ENCODE results near the gene SPIC.

The SPIC gene

DNA sequence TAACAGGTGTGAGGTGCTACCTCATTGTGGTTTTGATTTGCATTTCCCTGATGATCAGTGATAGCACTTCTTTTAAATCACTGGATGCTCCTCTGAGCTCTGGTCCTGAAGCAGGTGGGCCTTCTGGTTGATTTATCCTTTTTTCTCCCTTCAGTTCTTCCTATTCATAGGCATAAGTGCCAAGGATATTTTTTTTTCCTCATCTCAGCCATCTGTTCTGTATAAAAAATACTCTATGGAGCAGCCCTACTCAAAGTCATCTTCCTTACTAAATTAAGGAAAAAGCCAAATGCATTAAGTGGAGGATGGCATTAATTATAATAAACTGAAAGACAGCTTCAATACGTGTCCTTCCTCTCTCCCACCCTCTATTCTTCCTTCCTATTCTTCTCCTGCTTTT lies 18.4 kb downstream of the SPIC start (continued):
- TF ChIP-seq ZNF70 (CRISPR knock-in tag; IDR thresholded peaks at IDR 0.05) (no peak), TOX (CRISPR knock-in tag; IDR thresholded peaks at IDR 0.05; ENCODE audit: borderline replicate concordance) (no peak)

DNA sequence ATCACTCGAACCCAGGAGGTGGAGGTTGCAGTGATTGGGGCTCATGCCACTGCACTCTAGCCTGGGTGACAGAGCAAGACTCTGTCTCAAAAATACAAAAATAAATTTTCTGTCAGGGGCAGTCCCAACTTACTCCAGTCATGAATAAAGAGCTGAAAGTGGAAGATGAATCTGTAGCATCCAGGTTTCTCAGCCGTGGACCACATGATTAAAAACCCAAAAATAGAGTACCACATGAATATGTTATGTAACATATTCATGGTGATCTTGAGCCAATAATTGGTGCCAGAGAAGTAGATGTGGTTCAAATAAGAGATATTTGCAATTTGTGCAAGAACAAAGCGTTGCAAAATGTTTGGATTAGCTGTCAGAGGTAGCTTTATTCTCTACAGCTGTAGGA lies 23.1 kb downstream of the SPIC start:
- ATAC-seq, result no peak
- TF ChIP-seq ZNF70 (CRISPR knock-in tag; IDR thresholded peaks at IDR 0.05), result no peak
- TF ChIP-seq OSR1 (CRISPR knock-in tag; IDR thresholded peaks at IDR 0.05), result no peak
- TF ChIP-seq CSDC2 (CRISPR knock-in tag; IDR thresholded peaks at IDR 0.05), result no peak
- TF ChIP-seq, protein P1, sequence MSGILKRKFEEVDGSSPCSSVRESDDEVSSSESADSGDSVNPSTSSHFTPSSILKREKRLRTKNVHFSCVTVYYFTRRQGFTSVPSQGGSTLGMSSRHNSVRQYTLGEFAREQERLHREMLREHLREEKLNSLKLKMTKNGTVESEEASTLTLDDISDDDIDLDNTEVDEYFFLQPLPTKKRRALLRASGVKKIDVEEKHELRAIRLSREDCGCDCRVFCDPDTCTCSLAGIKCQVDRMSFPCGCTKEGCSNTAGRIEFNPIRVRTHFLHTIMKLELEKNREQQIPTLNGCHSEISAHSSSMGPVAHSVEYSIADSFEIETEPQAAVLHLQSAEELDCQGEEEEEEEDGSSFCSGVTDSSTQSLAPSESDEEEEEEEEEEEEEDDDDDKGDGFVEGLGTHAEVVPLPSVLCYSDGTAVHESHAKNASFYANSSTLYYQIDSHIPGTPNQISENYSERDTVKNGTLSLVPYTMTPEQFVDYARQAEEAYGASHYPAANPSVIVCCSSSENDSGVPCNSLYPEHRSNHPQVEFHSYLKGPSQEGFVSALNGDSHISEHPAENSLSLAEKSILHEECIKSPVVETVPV (CRISPR knock-in tag; IDR thresholded peaks at IDR 0.05), result no peak
- TF ChIP-seq ARNTL (CRISPR knock-in tag; IDR thresholded peaks at IDR 0.05; ENCODE audit: borderline replicate concordance, low read depth), result no peak
- no peak for TF ChIP-seq SNAI2 (CRISPR knock-in tag; IDR thresholded peaks at IDR 0.05)
- TF ChIP-seq ESRRG (CRISPR knock-in tag; IDR thresholded peaks at IDR 0.05), result no peak
- no peak for TF ChIP-seq ZNF8 (CRISPR knock-in tag; IDR thresholded peaks at IDR 0.05)
- no peak for TF ChIP-seq ZFP30 (CRISPR knock-in tag; IDR thresholded peaks at IDR 0.05)
- no peak for TF ChIP-seq BACH2 (CRISPR knock-in tag; IDR thresholded peaks at IDR 0.05; ENCODE audit: borderline replicate concordance)
- no peak for TF ChIP-seq ZC3H10 (CRISPR knock-in tag; IDR thresholded peaks at IDR 0.05)

DNA sequence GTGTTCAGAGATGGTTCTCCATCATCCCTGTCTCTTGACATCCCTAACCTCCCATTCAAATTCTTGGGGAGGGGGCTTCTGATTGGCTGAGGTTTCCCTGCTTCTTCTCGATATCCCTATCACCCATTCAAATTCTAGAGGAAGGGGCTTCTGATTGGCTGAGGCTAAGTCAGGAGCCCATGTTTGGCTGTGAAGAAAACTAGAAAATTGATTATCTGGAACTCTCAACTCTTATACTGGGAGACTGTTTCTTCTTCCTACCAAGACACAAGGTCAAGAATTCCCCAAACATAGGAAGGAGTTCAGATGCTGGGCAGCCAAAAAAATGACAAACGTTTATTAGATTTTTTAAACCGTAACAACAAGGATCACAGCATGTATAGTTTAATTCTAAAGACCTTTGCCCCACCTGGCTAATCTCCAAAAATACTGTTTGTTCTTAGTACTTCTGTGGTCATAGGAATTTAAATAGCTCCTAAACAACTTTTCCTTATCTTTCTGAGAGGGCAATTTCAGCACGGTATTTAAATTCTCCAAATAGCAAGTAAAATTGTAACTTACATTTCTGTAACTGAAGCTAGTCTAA lies 26.4 kb downstream of the SPIC start:
- TF ChIP-seq RARB (CRISPR knock-in tag; IDR thresholded peaks at IDR 0.05) (no peak), SNAI2 (CRISPR knock-in tag; IDR thresholded peaks at IDR 0.05) (no peak), CSDC2 (CRISPR knock-in tag; IDR thresholded peaks at IDR 0.05) (no peak), ESRRG (CRISPR knock-in tag; IDR thresholded peaks at IDR 0.05) (no peak), ZC3H10 (CRISPR knock-in tag; IDR thresholded peaks at IDR 0.05) (no peak), TOX (CRISPR knock-in tag; IDR thresholded peaks at IDR 0.05; ENCODE audit: borderline replicate concordance) (no peak), ARNTL (CRISPR knock-in tag; IDR thresholded peaks at IDR 0.05; ENCODE audit: borderline replicate concordance, low read depth) (no peak), BACH2 (CRISPR knock-in tag; IDR thresholded peaks at IDR 0.05; ENCODE audit: borderline replicate concordance) (no peak), GLIS3 (CRISPR knock-in tag; IDR thresholded peaks at IDR 0.05) (no peak), TCF4 (CRISPR knock-in tag; IDR thresholded peaks at IDR 0.05; ENCODE audit: borderline replicate concordance) (no peak), ZNF565 (CRISPR knock-in tag; conservative IDR thresholded peaks at IDR 0.05; ENCODE audit: low read depth) (no peak), OSR1 (CRISPR knock-in tag; IDR thresholded peaks at IDR 0.05) (no peak)
- TF ChIP-seq, protein P2, sequence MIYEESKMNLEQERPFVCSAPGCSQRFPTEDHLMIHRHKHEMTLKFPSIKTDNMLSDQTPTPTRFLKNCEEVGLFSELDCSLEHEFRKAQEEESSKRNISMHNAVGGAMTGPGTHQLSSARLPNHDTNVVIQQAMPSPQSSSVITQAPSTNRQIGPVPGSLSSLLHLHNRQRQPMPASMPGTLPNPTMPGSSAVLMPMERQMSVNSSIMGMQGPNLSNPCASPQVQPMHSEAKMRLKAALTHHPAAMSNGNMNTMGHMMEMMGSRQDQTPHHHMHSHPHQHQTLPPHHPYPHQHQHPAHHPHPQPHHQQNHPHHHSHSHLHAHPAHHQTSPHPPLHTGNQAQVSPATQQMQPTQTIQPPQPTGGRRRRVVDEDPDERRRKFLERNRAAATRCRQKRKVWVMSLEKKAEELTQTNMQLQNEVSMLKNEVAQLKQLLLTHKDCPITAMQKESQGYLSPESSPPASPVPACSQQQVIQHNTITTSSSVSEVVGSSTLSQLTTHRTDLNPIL (CRISPR knock-in tag; IDR thresholded peaks at IDR 0.05; ENCODE audit: low read depth), result no peak
- TF ChIP-seq, protein P3, sequence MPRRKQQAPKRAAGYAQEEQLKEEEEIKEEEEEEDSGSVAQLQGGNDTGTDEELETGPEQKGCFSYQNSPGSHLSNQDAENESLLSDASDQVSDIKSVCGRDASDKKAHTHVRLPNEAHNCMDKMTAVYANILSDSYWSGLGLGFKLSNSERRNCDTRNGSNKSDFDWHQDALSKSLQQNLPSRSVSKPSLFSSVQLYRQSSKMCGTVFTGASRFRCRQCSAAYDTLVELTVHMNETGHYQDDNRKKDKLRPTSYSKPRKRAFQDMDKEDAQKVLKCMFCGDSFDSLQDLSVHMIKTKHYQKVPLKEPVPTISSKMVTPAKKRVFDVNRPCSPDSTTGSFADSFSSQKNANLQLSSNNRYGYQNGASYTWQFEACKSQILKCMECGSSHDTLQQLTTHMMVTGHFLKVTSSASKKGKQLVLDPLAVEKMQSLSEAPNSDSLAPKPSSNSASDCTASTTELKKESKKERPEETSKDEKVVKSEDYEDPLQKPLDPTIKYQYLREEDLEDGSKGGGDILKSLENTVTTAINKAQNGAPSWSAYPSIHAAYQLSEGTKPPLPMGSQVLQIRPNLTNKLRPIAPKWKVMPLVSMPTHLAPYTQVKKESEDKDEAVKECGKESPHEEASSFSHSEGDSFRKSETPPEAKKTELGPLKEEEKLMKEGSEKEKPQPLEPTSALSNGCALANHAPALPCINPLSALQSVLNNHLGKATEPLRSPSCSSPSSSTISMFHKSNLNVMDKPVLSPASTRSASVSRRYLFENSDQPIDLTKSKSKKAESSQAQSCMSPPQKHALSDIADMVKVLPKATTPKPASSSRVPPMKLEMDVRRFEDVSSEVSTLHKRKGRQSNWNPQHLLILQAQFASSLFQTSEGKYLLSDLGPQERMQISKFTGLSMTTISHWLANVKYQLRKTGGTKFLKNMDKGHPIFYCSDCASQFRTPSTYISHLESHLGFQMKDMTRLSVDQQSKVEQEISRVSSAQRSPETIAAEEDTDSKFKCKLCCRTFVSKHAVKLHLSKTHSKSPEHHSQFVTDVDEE (CRISPR knock-in tag; IDR thresholded peaks at IDR 0.05), result no peak
- TF ChIP-seq, protein P1 (CRISPR knock-in tag; IDR thresholded peaks at IDR 0.05), result no peak
- ATAC-seq, result no peak

DNA sequence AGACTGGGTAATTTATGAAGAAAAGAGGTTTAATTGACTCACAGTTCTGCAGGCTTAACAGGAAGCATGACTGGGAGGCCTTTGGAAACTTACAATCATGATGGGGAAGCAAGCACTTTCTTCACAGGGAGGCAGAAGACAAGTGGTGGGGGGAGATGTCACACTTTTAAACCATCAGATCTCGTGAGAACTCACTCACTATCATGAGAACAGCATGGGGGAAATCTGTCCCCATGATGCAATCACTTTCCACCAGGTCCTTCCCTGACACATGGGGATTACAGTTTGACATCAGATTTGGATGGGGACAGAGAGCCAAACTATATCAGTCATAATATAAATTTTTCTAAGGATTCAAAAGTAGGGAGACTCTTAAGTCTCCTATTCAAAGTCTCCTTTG lies 46.0 kb downstream of the SPIC start:
- ATAC-seq, result no peak
- TF ChIP-seq SNAI2 (CRISPR knock-in tag; IDR thresholded peaks at IDR 0.05) (no peak), OSR1 (CRISPR knock-in tag; IDR thresholded peaks at IDR 0.05) (no peak), ESRRG (CRISPR knock-in tag; IDR thresholded peaks at IDR 0.05) (no peak), PPARA (CRISPR knock-in tag; IDR thresholded peaks at IDR 0.05; ENCODE audit: borderline replicate concordance) (no peak), ZNF70 (CRISPR knock-in tag; IDR thresholded peaks at IDR 0.05) (no peak), CSDC2 (CRISPR knock-in tag; IDR thresholded peaks at IDR 0.05) (no peak)
- TF ChIP-seq, protein P4, sequence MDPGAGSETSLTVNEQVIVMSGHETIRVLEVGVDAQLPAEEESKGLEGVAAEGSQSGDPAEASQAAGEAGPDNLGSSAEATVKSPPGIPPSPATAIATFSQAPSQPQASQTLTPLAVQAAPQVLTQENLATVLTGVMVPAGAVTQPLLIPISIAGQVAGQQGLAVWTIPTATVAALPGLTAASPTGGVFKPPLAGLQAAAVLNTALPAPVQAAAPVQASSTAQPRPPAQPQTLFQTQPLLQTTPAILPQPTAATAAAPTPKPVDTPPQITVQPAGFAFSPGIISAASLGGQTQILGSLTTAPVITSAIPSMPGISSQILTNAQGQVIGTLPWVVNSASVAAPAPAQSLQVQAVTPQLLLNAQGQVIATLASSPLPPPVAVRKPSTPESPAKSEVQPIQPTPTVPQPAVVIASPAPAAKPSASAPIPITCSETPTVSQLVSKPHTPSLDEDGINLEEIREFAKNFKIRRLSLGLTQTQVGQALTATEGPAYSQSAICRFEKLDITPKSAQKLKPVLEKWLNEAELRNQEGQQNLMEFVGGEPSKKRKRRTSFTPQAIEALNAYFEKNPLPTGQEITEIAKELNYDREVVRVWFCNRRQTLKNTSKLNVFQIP (CRISPR knock-in tag; IDR thresholded peaks at IDR 0.05; ENCODE audit: borderline replicate concordance, low read depth), result no peak
- TF ChIP-seq, protein P2 (CRISPR knock-in tag; IDR thresholded peaks at IDR 0.05; ENCODE audit: low read depth), result no peak
- TF ChIP-seq, protein P3 (CRISPR knock-in tag; IDR thresholded peaks at IDR 0.05), result no peak

Measured in SK-N-SH treated with all-trans-retinoic acid at 6 μM for 48 hours (cell line).